Measurements from ENCODE around the gene TRAF6.

DNA sequence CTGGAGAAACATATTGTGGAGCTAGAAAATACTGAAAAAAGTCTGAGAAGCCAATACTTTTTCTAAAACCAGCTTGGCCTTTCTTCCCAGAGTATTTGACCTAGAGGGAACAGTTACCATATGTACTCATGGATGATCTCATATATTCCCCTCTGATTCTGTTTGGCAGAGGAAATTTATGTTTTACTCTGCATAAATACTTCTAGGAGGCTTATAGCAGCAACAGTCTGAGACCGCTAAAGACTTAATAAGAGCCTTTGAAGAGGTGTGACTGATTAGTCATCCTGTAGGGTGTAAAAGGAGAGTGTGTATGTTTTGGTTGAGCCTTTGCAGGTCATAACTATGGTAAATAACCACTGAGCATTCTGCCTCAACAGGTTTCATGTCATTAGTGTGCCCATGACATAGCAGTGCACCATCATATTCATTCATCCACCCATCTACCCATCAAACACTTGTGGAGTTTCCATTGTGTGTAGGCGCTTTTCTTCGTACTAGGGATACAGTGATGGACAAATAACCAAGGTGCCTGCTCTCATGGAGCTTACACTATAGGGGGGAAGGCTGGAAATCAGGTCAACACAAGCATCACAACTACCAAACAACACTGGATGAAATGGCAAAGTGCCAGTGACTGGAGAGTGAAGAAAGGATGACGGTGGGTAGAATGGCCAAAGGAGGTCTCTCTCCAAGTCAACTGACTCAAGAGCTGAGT lies 44.5 kb downstream of the TRAF6 start:
- TF ChIP-seq, protein P1, sequence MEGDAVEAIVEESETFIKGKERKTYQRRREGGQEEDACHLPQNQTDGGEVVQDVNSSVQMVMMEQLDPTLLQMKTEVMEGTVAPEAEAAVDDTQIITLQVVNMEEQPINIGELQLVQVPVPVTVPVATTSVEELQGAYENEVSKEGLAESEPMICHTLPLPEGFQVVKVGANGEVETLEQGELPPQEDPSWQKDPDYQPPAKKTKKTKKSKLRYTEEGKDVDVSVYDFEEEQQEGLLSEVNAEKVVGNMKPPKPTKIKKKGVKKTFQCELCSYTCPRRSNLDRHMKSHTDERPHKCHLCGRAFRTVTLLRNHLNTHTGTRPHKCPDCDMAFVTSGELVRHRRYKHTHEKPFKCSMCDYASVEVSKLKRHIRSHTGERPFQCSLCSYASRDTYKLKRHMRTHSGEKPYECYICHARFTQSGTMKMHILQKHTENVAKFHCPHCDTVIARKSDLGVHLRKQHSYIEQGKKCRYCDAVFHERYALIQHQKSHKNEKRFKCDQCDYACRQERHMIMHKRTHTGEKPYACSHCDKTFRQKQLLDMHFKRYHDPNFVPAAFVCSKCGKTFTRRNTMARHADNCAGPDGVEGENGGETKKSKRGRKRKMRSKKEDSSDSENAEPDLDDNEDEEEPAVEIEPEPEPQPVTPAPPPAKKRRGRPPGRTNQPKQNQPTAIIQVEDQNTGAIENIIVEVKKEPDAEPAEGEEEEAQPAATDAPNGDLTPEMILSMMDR (IDR thresholded peaks at IDR 0.05; ENCODE audit: low read depth, low read length, missing input control) = no peak
- no peak for TF ChIP-seq YY1 (IDR thresholded peaks at IDR 0.05)
- TF ChIP-seq, protein P2, sequence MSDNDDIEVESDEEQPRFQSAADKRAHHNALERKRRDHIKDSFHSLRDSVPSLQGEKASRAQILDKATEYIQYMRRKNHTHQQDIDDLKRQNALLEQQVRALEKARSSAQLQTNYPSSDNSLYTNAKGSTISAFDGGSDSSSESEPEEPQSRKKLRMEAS (IDR thresholded peaks at IDR 0.05) = no peak
- no peak for TF ChIP-seq RAD21 (IDR thresholded peaks at IDR 0.05)
- TF ChIP-seq EGR1 (IDR thresholded peaks at IDR 0.05; ENCODE audit: low read depth in 2 of 2) = no peak
- no peak for TF ChIP-seq JUND (IDR thresholded peaks at IDR 0.05)
- TF ChIP-seq, protein P3, sequence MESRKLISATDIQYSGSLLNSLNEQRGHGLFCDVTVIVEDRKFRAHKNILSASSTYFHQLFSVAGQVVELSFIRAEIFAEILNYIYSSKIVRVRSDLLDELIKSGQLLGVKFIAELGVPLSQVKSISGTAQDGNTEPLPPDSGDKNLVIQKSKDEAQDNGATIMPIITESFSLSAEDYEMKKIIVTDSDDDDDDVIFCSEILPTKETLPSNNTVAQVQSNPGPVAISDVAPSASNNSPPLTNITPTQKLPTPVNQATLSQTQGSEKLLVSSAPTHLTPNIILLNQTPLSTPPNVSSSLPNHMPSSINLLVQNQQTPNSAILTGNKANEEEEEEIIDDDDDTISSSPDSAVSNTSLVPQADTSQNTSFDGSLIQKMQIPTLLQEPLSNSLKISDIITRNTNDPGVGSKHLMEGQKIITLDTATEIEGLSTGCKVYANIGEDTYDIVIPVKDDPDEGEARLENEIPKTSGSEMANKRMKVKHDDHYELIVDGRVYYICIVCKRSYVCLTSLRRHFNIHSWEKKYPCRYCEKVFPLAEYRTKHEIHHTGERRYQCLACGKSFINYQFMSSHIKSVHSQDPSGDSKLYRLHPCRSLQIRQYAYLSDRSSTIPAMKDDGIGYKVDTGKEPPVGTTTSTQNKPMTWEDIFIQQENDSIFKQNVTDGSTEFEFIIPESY (IDR thresholded peaks at IDR 0.05) = no peak
- TF ChIP-seq SP1 (IDR thresholded peaks at IDR 0.05) = no peak
